HepG2 (cell line): ENCODE results near the gene PRXL2A. TPM values are rescaled to one million over a fixed set of nuclear protein-coding genes. Genes with fewer than 3 reads are reported as not detected.
A peak's percentile ranks its signal among the peaks of the same experiment; 100 is the strongest.

Experiments used
- CCAR2 ChIP-seq: fragments of 200-400 bp; formaldehyde crosslinking; optimal IDR thresholded peaks from 2 replicates; pipeline ENCODE3; 2018; ENCODE audit warnings: low read depth, mild to moderate bottlenecking, low read length, moderate library complexity
- ESRRA ChIP-seq: sonication (generic); formaldehyde crosslinking; IDR thresholded peaks from 2 replicates; pipeline ENCODE4 v1.5.1; 2020; ENCODE audit warnings: mild to moderate bottlenecking, low read depth, missing genetic modification reagents
- KLF6 ChIP-seq: IDR thresholded peaks from 2 replicates; pipeline ENCODE4 v1.8.0; 2016; ENCODE audit warnings: missing biosample characterization, missing genetic modification reagents
- MED1 ChIP-seq: sonication (generic); formaldehyde crosslinking; IDR thresholded peaks from 2 replicates; pipeline ENCODE4 v1.4.0; 2020; ENCODE audit warnings: missing genetic modification reagents
- SMC3 ChIP-seq: IDR thresholded peaks from 2 replicates; pipeline ENCODE4 v1.6.1; 2011; ENCODE audit warnings: low read length, improper control_type of control experiment
- ZFP1 ChIP-seq: IDR thresholded peaks from 2 replicates; pipeline ENCODE4 v1.6.1; 2016
- ZMAT3 ChIP-seq: sonication (generic); formaldehyde crosslinking; conservative IDR thresholded peaks from 2 replicates; pipeline ENCODE4 v1.7.0; 2021; ENCODE audit warnings: missing genetic modification reagents
- ZNF121 ChIP-seq: sonication (generic); formaldehyde crosslinking; IDR thresholded peaks from 2 replicates; pipeline ENCODE4 v1.5.0; 2020; ENCODE audit warnings: mild to moderate bottlenecking, missing genetic modification reagents
- ZNF232 ChIP-seq: sonication (generic); formaldehyde crosslinking; IDR thresholded peaks from 2 replicates; pipeline ENCODE4 v1.4.0; 2020; ENCODE audit warnings: missing genetic modification reagents, borderline replicate concordance
- ZNF264 ChIP-seq: sonication (generic); formaldehyde crosslinking; IDR thresholded peaks from 2 replicates; pipeline ENCODE4 v1.4.0; 2020; ENCODE audit warnings: missing genetic modification reagents
- ZNF317 ChIP-seq: sonication (generic); formaldehyde crosslinking; IDR thresholded peaks from 2 replicates; pipeline ENCODE4 v1.5.0; 2020; ENCODE audit warnings: mild to moderate bottlenecking, missing genetic modification reagents
- ZNF333 ChIP-seq: sonication (generic); formaldehyde crosslinking; IDR thresholded peaks from 2 replicates; pipeline ENCODE4 v1.4.0; 2020; ENCODE audit warnings: mild to moderate bottlenecking, missing genetic modification reagents, borderline replicate concordance
- ZNF567 ChIP-seq: sonication (generic); formaldehyde crosslinking; IDR thresholded peaks from 2 replicates; pipeline ENCODE4 v1.8.1; 2023; ENCODE audit warnings: mild to moderate bottlenecking, missing genetic modification reagents, borderline replicate concordance
- ZNF7 ChIP-seq: IDR thresholded peaks from 2 replicates; pipeline ENCODE4 v1.6.1; 2016; ENCODE audit warnings: missing biosample characterization, missing genetic modification reagents
- polyA plus RNA-seq, 8 experiments: library from polyadenylated mRNA; depleted of rRNA in 3 of 8; stranded (reverse) in 7 of 8; unstranded in 1 of 8; fragments of >200 nt; fragmentation: Illumina TruSeq in 4 of 8; extraction: Trizol in 4 of 8; gene quantifications; 2 replicates each; pipeline versions ENCODE4 v1.2.1 to v1.2.3, GENCODE V29; 2011 to 2016; ENCODE audit warnings: low read depth in 4 of 8, missing spikeins in 1 of 8, mixed read lengths in 1 of 8; ENCODE audit not compliant: insufficient read depth in 1 of 8
- total RNA-seq, 5 experiments: library from RNA; depleted of rRNA; stranded (reverse); fragments of >200 nt; fragmentation: Illumina TruSeq; extraction: Trizol; gene quantifications; 2 replicates each; pipeline ENCODE4 v1.2.3, GENCODE V29; 2016; ENCODE audit warnings: low read depth in 1 of 5
- TF ChIP-seq, protein P1 (sequence below): sonication (generic); formaldehyde crosslinking; IDR thresholded peaks from 2 replicates; pipeline ENCODE4 v1.4.0; 2020; ENCODE audit warnings: mild to moderate bottlenecking, missing genetic modification reagents
- TF ChIP-seq, protein P2 (sequence below): IDR thresholded peaks from 2 replicates; pipeline ENCODE4 v1.6.1; 2016; ENCODE audit warnings: mild to moderate bottlenecking, missing biosample characterization, missing genetic modification reagents
- TF ChIP-seq, protein P3 (sequence below): sonication (generic); formaldehyde crosslinking; IDR thresholded peaks from 2 replicates; pipeline ENCODE4 v1.5.0; 2020; ENCODE audit warnings: missing genetic modification reagents
- TF ChIP-seq, protein P4 (sequence below): sonication (generic); formaldehyde crosslinking; IDR thresholded peaks from 2 replicates; pipeline ENCODE4 v1.8.0; 2023; ENCODE audit warnings: mild to moderate bottlenecking, missing genetic modification reagents
- TF ChIP-seq, protein P5 (sequence below): sonication (generic); formaldehyde crosslinking; IDR thresholded peaks from 2 replicates; pipeline ENCODE4 v1.8.0; 2022; ENCODE audit warnings: missing genetic modification reagents, mild to moderate bottlenecking, borderline replicate concordance
- TF ChIP-seq, protein P6 (sequence below): sonication (generic); formaldehyde crosslinking; IDR thresholded peaks from 2 replicates; pipeline ENCODE4 v1.5.0; 2020; ENCODE audit warnings: missing genetic modification reagents

The PRXL2A gene
- total and polyA plus RNA-seq, 2 of the 13 experiments (the other 11 are each of a cell fraction or from before 2014, with no cell fraction given) = 43.9 to 79.9 TPM

DNA sequence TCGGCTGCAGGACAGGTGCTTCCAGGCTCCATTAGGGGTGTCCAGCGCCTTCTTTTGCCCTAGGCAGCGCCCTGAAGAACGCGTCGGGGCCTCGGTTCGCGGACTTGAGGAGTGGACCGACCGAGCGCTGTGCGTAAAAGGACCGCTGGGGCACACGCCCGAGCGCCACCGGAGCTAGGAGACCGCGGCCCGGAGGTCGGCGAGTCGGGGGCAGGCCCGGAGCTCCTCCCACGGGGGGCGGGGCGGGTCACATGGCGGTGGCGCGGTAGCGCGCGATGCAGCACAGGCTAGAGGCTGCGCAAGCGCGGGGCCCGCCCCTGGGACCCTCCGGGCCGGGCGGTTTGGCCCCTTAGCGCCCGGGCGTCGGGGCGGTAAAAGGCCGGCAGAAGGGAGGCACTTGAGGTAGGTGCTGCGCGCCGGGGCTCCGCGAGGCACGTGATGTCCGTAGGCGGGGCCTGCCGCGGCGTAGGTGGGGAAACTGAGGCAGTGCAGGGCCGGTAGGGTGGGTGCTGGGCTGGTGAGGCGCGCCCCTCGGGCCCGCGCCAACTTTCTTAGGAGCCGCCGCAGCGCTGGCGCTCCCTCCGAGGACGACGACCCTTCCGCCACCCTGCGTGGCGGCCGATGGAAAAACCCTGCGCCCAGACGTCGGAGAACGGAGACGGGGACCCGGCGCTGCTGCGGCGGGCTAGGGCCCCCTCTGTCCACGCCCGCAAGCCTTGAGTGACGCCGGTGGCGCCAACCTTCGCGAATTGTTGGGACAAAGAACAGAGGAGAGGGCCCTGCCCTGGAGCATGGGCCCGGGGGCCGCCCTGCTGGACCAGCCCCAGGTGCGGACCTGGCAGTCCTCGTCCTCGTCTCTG, at the start of gene PRXL2A (continued):
- TF ChIP-seq, protein P1, sequence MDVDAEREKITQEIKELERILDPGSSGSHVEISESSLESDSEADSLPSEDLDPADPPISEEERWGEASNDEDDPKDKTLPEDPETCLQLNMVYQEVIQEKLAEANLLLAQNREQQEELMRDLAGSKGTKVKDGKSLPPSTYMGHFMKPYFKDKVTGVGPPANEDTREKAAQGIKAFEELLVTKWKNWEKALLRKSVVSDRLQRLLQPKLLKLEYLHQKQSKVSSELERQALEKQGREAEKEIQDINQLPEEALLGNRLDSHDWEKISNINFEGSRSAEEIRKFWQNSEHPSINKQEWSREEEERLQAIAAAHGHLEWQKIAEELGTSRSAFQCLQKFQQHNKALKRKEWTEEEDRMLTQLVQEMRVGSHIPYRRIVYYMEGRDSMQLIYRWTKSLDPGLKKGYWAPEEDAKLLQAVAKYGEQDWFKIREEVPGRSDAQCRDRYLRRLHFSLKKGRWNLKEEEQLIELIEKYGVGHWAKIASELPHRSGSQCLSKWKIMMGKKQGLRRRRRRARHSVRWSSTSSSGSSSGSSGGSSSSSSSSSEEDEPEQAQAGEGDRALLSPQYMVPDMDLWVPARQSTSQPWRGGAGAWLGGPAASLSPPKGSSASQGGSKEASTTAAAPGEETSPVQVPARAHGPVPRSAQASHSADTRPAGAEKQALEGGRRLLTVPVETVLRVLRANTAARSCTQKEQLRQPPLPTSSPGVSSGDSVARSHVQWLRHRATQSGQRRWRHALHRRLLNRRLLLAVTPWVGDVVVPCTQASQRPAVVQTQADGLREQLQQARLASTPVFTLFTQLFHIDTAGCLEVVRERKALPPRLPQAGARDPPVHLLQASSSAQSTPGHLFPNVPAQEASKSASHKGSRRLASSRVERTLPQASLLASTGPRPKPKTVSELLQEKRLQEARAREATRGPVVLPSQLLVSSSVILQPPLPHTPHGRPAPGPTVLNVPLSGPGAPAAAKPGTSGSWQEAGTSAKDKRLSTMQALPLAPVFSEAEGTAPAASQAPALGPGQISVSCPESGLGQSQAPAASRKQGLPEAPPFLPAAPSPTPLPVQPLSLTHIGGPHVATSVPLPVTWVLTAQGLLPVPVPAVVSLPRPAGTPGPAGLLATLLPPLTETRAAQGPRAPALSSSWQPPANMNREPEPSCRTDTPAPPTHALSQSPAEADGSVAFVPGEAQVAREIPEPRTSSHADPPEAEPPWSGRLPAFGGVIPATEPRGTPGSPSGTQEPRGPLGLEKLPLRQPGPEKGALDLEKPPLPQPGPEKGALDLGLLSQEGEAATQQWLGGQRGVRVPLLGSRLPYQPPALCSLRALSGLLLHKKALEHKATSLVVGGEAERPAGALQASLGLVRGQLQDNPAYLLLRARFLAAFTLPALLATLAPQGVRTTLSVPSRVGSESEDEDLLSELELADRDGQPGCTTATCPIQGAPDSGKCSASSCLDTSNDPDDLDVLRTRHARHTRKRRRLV (CRISPR knock-in tag) = no peak
- no peak for TF ChIP-seq ZNF567
- TF ChIP-seq KLF6 = peak; percentile 92
- no peak for TF ChIP-seq CCAR2
- TF ChIP-seq ZNF121 = no peak; the same call in 1 of the 2 replicates
- TF ChIP-seq ESRRA = no peak; the same call in 1 of the 2 replicates
- TF ChIP-seq, protein P2, sequence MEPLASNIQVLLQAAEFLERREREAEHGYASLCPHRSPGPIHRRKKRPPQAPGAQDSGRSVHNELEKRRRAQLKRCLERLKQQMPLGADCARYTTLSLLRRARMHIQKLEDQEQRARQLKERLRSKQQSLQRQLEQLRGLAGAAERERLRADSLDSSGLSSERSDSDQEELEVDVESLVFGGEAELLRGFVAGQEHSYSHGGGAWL = 0 out of 2 replicates have a peak, but pooled peaks have one; percentile 60
- TF ChIP-seq ZNF317 (CRISPR knock-in tag) = no peak
- no peak for TF ChIP-seq ZFP1
- no peak for TF ChIP-seq ZNF7 (CRISPR knock-in tag)
- TF ChIP-seq ZMAT3 (CRISPR knock-in tag) = peak; percentile 96
- 0 out of 2 replicates have a peak, but pooled peaks have one; percentile 73 for TF ChIP-seq ZNF232 (CRISPR knock-in tag)
- no peak for TF ChIP-seq ZNF333 (CRISPR knock-in tag)
- TF ChIP-seq, protein P3, sequence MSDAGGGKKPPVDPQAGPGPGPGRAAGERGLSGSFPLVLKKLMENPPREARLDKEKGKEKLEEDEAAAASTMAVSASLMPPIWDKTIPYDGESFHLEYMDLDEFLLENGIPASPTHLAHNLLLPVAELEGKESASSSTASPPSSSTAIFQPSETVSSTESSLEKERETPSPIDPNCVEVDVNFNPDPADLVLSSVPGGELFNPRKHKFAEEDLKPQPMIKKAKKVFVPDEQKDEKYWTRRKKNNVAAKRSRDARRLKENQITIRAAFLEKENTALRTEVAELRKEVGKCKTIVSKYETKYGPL (CRISPR knock-in tag) = 0 out of 2 replicates have a peak, but pooled peaks have one; percentile 45
- TF ChIP-seq, protein P4, sequence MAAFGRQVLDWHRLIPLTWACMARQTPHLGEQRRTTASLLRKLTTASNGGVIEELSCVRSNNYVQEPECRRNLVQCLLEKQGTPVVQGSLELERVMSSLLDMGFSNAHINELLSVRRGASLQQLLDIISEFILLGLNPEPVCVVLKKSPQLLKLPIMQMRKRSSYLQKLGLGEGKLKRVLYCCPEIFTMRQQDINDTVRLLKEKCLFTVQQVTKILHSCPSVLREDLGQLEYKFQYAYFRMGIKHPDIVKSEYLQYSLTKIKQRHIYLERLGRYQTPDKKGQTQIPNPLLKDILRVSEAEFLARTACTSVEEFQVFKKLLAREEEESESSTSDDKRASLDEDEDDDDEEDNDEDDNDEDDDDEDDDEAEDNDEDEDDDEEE (CRISPR knock-in tag) = no peak
- no peak for TF ChIP-seq SMC3
- peak; percentile 79 for TF ChIP-seq MED1 (CRISPR knock-in tag)
- TF ChIP-seq, protein P5, sequence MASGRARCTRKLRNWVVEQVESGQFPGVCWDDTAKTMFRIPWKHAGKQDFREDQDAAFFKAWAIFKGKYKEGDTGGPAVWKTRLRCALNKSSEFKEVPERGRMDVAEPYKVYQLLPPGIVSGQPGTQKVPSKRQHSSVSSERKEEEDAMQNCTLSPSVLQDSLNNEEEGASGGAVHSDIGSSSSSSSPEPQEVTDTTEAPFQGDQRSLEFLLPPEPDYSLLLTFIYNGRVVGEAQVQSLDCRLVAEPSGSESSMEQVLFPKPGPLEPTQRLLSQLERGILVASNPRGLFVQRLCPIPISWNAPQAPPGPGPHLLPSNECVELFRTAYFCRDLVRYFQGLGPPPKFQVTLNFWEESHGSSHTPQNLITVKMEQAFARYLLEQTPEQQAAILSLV (CRISPR knock-in tag) = 0 out of 2 replicates have a peak, but pooled peaks have one; percentile 31
- TF ChIP-seq, protein P6, sequence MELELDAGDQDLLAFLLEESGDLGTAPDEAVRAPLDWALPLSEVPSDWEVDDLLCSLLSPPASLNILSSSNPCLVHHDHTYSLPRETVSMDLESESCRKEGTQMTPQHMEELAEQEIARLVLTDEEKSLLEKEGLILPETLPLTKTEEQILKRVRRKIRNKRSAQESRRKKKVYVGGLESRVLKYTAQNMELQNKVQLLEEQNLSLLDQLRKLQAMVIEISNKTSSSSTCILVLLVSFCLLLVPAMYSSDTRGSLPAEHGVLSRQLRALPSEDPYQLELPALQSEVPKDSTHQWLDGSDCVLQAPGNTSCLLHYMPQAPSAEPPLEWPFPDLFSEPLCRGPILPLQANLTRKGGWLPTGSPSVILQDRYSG (CRISPR knock-in tag) = no peak
- TF ChIP-seq ZNF264 = no peak; the same call in 1 of the 2 replicates
